Fibroblast of lung (primary cell): ENCODE data around the gene CCDC88C. TPM values are rescaled to one million over a fixed set of nuclear protein-coding genes. Genes with fewer than 3 reads are reported as not detected.

ENCODE experiments used
- DNase-seq, 2 donors: peaks; one replicate each; pipeline versions ENCODE4 v3.0.0 to v3.0.0-alpha.2; 2010; ENCODE audit warnings: low read depth in 2 of 2
- H2AFZ ChIP-seq: 2 replicates; pipeline ENCODE4 v1.5.1; 2012; ENCODE audit warnings: low read length, control low read depth, inconsistent platforms
- H3K27ac ChIP-seq: 2 replicates; pipeline ENCODE4 v1.5.1; 2011; ENCODE audit warnings: low read length, control low read depth; ENCODE audit not compliant: insufficient read depth
- H3K27me3 ChIP-seq: 2 replicates; pipeline ENCODE4 v1.5.1; 2011; ENCODE audit warnings: mild to moderate bottlenecking, low read length; ENCODE audit not compliant: control insufficient read depth, insufficient read depth
- H3K36me3 ChIP-seq: 2 replicates; pipeline ENCODE4 v1.5.1; 2011; ENCODE audit warnings: low read length; ENCODE audit not compliant: control insufficient read depth, insufficient read depth
- H3K4me1 ChIP-seq: 2 replicates; pipeline ENCODE4 v1.5.1; 2011; ENCODE audit warnings: low read length; ENCODE audit not compliant: control insufficient read depth, insufficient read depth; ENCODE audit errors: extremely low read depth
- H3K4me2 ChIP-seq: 2 replicates; pipeline ENCODE4 v1.5.1; 2011; ENCODE audit warnings: low read length, control low read depth; ENCODE audit not compliant: insufficient read depth; ENCODE audit errors: extremely low read depth
- H3K4me3 ChIP-seq, 4 experiments: fragments of 200-600 bp in 1 of 4; sonication (generic) in 1 of 4; replicated peaks in 1 of 4; 2 replicates each; pipeline ENCODE4 v1.5.1; 2011 to 2016; ENCODE audit warnings: low read length in 4 of 4, low read depth in 3 of 4, mild to moderate bottlenecking in 3 of 4, control low read depth in 2 of 4, inconsistent platforms in 1 of 4, mixed read lengths in 1 of 4; ENCODE audit not compliant: insufficient read depth in 1 of 4; ENCODE audit errors: control extremely low read depth in 1 of 4
- H3K79me2 ChIP-seq: 2 replicates; pipeline ENCODE4 v1.5.1; 2012; ENCODE audit warnings: mild to moderate bottlenecking, low read length, inconsistent platforms; ENCODE audit not compliant: control insufficient read depth, insufficient read depth
- H3K9ac ChIP-seq: 2 replicates; pipeline ENCODE4 v1.5.1; 2011; ENCODE audit warnings: mild to moderate bottlenecking, low read length, control low read depth; ENCODE audit not compliant: insufficient read depth
- H3K9me3 ChIP-seq: 2 replicates; pipeline ENCODE4 v1.5.1; 2012; ENCODE audit warnings: low read depth, low read length; ENCODE audit not compliant: control insufficient read depth, insufficient read depth
- H4K20me1 ChIP-seq: 2 replicates; pipeline ENCODE4 v1.5.1; 2011; ENCODE audit warnings: low read length; ENCODE audit not compliant: control insufficient read depth, insufficient read depth; ENCODE audit errors: extremely low read depth
- EZH2 ChIP-seq: IDR thresholded peaks from 2 replicates; pipeline ENCODE4 v1.5.1; 2012; ENCODE audit warnings: low read length, control low read depth, mild to moderate bottlenecking; ENCODE audit errors: missing control alignments
- polyA plus RNA-seq, 2 donors: library from polyadenylated mRNA; depleted of rRNA in 1 of 2; stranded (reverse) in 1 of 2; unstranded in 1 of 2; fragments of >200 nt; gene quantifications; 2 replicates each; pipeline ENCODE4 v1.2.1, GENCODE V29; 2011 to 2012; ENCODE audit warnings: missing spikeins in 1 of 2
- total RNA-seq: library from RNA; depleted of rRNA; stranded (reverse); fragments of >200 nt; gene quantifications from 2 replicates; pipeline ENCODE4 v1.2.1, GENCODE V29; 2014
- TF ChIP-seq, protein P1 (sequence below), 2 donors: IDR thresholded peaks in 1 of 2; conservative IDR thresholded peaks in 1 of 2; 1 replicate in 1 of 2; 2 replicates in 1 of 2; pipeline ENCODE4 v1.5.1; 2011 to 2012; ENCODE audit warnings: low read length in 2 of 2, control low read depth in 1 of 2, inconsistent platforms in 1 of 2, low read depth in 1 of 2, mild to moderate bottlenecking in 1 of 2

The CCDC88C gene
- total and polyA plus RNA-seq, 2 donors (not counting 1 experiment from before 2014, with no cell fraction given): 0.02 to 0.17 TPM

DNA sequence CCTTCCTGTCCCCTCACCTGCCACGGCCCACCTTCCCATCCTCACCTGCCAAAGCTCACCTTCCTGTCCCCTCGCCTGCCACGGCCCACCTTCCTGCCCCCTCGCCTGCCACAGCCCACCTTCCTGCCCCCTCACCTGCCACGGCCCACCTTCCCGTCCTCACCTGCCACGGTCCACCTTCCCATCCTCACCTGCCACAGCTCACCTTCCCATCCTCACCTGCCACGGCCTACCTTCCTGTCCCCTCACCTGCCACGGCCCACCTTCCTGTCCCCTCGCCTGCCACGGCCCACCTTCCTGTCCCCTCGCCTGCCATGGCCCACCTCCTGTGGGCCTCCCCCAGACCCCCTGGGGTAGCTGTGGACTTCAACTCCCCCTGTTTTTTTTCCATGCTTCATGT lies 124.3 kb downstream of the CCDC88C start:
- Histone ChIP-seq H2AFZ (no peak overlapping the region), H3K27me3 (no peaks in the 10 kb centered on the region), H3K4me2 (no peak overlapping the region), H3K4me1 (no peaks in the 10 kb centered on the region), H3K9ac (no peak overlapping the region), H3K79me2 (no peaks in the 10 kb centered on the region), H3K27ac (no peak overlapping the region), H3K4me3 (no peak overlapping the region), H4K20me1 (no peaks in the 10 kb centered on the region), H3K36me3 (no peaks in the 10 kb centered on the region), H3K9me3 (no peaks in the 10 kb centered on the region)
- no peak for TF ChIP-seq EZH2
- TF ChIP-seq, protein P1, sequence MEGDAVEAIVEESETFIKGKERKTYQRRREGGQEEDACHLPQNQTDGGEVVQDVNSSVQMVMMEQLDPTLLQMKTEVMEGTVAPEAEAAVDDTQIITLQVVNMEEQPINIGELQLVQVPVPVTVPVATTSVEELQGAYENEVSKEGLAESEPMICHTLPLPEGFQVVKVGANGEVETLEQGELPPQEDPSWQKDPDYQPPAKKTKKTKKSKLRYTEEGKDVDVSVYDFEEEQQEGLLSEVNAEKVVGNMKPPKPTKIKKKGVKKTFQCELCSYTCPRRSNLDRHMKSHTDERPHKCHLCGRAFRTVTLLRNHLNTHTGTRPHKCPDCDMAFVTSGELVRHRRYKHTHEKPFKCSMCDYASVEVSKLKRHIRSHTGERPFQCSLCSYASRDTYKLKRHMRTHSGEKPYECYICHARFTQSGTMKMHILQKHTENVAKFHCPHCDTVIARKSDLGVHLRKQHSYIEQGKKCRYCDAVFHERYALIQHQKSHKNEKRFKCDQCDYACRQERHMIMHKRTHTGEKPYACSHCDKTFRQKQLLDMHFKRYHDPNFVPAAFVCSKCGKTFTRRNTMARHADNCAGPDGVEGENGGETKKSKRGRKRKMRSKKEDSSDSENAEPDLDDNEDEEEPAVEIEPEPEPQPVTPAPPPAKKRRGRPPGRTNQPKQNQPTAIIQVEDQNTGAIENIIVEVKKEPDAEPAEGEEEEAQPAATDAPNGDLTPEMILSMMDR (conservative IDR thresholded peaks at IDR 0.05 in 1 of 2, IDR thresholded peaks at IDR 0.05 in 1 of 2; ENCODE audit: low read depth in 1 of 2, low read length in 2 of 2): no peak
- DNase-seq: no peak

DNA sequence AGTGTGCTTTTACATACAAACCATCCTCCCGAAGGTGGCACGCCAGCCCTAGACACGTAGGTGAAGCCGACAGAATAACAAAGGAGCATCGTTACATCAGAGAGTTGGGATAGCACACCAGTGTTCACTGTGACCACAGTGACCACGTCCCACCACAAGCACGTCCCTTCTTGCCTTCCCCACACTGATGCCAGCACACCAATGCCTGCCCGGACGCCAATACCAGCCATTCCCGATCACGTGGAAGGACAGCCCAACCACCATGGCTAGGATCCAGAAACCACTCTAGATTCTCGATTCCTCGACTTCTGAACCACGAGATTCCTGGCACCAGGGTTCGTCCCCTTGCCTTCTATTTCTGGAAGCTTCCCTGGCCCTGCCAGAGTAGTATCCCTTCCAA lies 125.1 kb downstream of the CCDC88C start:
- H3K36me3 ChIP-seq: no peaks in the 10 kb centered on the region
- no peaks in the 10 kb centered on the region for H3K27me3 ChIP-seq
- no peak overlapping the region for H3K4me3 ChIP-seq
- H3K9me3 ChIP-seq: no peaks in the 10 kb centered on the region
- H3K4me1 ChIP-seq: no peaks in the 10 kb centered on the region
- H3K27ac ChIP-seq: no peak overlapping the region
- no peak overlapping the region for H2AFZ ChIP-seq
- no peak overlapping the region for H3K4me2 ChIP-seq
- no peak overlapping the region for H3K9ac ChIP-seq
- H4K20me1 ChIP-seq: no peaks in the 10 kb centered on the region
- no peak for DNase-seq
- H3K79me2 ChIP-seq: no peaks in the 10 kb centered on the region
- no peak for TF ChIP-seq EZH2
- TF ChIP-seq, protein P1 (conservative IDR thresholded peaks at IDR 0.05 in 1 of 2, IDR thresholded peaks at IDR 0.05 in 1 of 2; ENCODE audit: low read depth in 1 of 2, low read length in 2 of 2): no peak

GRCh38 chr14:91291786-91292405 lies 125.7 kb downstream of the CCDC88C start:
- TF ChIP-seq, protein P1 (conservative IDR thresholded peaks at IDR 0.05 in 1 of 2, IDR thresholded peaks at IDR 0.05 in 1 of 2; ENCODE audit: low read depth in 1 of 2, low read length in 2 of 2): no peak
- TF ChIP-seq EZH2: no peak
- no peaks in the 10 kb centered on the region for H3K4me1 ChIP-seq
- H3K4me3 ChIP-seq: no peak overlapping the region
- H3K27ac ChIP-seq: no peak overlapping the region
- H2AFZ ChIP-seq: no peak overlapping the region
- H3K27me3 ChIP-seq: no peaks in the 10 kb centered on the region
- DNase-seq: no peak
- no peaks in the 10 kb centered on the region for H4K20me1 ChIP-seq
- no peak overlapping the region for H3K9ac ChIP-seq
- H3K36me3 ChIP-seq: no peaks in the 10 kb centered on the region
- no peaks in the 10 kb centered on the region for H3K79me2 ChIP-seq
- no peak overlapping the region for H3K4me2 ChIP-seq
- H3K9me3 ChIP-seq: no peaks in the 10 kb centered on the region
